LNCAP (cell line): ENCODE data around the gene TMEM208.

Experiments
- TF ChIP-seq, protein P1 (sequence below): fragments of 450-650 bp; IDR thresholded peaks from 2 replicates; pipeline ENCODE4 v1.5.1; 2017; ENCODE audit warnings: mild to moderate bottlenecking

TMEM208 gene

DNA sequence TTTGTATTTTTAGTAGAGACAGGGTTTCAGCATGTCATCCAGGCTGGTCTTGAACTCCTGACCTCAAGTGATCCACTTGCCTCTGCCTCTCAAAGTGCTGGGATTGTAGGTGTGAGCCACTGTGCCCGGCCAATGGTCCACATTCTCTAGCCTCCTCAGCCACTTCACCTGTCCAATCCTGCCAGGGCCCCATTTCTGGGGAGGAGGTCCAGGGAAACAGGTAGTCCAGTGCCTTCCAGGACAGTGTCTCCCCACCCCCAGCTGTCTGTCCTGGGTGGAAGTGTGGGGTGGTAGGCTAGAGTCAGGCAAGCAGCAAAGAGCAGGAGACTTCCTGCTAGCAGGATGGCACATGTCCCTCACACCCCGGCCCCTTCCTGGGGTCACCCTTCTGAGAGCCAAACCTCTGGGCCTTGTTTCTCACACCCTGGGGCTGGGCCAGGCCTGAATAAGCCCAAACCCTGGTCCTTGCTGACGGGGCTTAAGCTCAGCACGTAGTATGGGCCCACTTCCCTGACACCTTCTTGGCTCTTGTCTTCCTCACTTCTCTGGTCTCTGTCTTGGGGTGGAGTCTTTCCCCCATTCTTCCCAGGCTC is 15.3 kb downstream of the TMEM208 start:
- TF ChIP-seq, protein P1, sequence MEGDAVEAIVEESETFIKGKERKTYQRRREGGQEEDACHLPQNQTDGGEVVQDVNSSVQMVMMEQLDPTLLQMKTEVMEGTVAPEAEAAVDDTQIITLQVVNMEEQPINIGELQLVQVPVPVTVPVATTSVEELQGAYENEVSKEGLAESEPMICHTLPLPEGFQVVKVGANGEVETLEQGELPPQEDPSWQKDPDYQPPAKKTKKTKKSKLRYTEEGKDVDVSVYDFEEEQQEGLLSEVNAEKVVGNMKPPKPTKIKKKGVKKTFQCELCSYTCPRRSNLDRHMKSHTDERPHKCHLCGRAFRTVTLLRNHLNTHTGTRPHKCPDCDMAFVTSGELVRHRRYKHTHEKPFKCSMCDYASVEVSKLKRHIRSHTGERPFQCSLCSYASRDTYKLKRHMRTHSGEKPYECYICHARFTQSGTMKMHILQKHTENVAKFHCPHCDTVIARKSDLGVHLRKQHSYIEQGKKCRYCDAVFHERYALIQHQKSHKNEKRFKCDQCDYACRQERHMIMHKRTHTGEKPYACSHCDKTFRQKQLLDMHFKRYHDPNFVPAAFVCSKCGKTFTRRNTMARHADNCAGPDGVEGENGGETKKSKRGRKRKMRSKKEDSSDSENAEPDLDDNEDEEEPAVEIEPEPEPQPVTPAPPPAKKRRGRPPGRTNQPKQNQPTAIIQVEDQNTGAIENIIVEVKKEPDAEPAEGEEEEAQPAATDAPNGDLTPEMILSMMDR: no peak

DNA sequence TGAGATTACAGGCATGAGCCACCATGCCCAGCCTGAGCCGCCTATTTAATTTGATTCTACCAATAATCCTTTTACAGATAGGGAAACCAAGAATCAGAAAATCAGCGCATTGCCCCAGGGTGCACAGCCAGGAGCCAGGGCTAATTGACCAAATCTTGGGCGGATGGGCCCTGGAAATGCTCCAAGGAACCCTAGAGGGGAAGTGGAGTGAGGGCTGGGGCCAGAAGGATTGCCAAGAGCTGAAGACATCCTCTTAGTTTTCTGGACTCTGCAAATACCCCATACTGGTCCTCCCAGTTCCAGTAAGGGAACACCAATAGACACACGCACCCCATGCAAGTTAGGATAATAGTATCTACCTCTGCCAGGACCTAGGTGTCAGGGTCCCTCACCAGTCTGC is 16.6 kb downstream of the TMEM208 start:
- TF ChIP-seq, protein P1: no peak

DNA sequence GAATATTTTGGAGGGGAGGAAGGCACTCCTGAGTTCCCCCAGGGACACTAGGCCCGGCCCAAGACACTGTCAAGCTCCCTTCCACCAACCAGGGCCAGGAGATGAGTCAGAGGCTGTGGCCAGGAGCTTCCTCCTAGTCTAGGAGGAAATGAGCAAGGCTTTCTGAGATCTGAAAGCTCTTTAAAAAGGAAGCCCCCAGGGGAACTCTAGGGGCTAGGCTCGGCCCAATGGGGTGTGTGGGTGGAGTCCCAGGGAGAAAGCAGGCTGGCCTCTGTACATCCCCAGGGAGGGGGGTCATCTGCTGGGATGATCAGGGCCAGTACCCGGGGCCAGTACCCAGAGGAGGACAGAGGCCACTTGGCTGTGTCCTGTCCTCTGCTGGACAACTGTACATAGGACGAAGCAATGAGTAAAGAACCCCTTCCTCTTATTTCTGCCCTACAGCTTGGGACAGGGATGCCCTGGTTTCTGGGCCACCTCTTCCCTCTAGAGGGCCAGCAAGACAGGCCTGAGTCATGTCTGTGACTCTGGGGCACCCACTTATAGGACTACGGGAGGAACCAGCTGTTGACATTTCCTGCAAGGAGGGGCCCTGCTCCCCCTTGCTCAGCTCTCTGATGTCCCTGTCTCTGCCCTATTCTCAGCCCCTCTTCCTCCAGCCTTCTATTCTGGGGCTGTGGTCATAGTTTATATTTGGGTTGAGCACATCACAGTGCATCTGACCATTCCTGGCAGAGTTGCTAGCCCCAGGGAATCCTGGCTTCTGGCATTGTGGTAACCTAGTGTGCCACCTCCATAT is 17.7 kb downstream of the TMEM208 start:
- TF ChIP-seq, protein P1: no peak

DNA sequence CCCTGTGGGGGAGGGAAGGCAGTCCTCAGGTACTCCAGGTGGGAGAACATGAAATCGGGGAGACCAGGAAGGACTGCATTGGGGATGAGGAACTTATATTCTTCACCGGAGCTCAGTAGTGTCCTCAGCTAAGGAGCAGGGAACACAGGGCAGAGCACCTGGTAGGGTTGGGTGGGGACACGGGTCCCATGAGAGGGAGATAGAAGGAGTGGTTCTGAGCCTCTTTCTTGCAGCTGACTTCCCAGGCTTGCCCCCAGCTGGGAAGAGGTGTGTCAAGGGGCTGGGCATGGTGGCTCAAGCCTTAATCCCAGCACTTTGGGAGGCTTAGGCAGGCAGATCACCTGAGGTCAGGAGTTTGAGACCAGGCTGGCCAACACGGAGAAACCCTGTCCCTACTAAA is 18.3 kb downstream of the TMEM208 start:
- TF ChIP-seq, protein P1: no peak

DNA sequence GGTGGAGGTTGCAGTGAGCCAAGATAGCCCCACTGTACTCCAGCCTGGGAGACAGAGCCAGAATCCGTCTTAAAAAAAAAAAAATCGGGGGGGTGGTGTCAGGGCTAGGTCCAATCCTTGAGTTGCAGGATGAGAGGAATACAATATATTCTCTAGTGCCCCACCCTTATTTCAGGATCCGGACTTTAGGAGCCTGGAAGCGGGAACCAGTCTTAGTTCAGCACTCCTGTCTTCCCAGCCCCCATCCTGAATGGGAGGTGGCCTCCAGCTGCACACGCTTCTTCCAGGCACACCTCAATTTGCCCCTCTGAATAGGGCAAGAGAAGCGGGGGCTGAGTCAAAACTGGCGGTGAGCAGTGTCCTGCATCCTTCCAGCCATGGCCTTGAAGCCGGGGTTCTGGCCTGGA is 18.7 kb downstream of the TMEM208 start:
- TF ChIP-seq, protein P1: no peak

DNA sequence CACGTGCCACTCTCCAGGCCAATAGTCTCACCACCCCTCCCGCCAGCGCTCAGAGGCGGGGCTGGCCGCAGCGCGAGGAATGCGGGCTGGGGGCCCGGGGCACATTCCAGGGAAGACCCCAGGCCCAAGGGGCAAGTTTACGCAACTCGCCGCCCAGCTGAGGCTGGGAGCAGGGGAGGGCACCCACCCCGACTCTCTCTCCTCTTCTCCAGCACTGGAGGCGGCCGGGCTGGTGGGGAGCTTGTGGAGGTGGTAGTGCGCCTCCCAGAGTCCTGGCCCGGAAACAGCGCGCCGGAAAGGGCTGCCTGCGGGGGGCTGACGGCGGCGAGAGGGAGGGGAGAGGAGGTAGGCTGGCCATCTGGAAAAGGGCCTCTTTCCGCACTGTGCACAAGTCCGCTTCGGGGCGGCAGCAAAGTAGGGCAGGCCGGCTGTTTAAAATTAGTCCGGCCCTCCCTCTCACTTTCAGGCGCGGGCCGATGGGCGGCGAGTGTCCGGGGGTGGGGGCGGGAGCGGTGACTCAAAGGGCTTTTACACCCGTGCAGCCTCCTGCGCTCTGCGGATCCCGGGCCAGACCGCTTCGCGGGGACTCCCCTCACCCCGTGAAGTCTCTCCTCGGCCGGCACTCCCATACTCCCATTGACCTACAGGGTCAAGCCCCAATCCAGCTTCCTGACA is 19.3 kb downstream of the TMEM208 start:
- TF ChIP-seq, protein P1: no peak; the same call in 1 of the 2 replicates

DNA sequence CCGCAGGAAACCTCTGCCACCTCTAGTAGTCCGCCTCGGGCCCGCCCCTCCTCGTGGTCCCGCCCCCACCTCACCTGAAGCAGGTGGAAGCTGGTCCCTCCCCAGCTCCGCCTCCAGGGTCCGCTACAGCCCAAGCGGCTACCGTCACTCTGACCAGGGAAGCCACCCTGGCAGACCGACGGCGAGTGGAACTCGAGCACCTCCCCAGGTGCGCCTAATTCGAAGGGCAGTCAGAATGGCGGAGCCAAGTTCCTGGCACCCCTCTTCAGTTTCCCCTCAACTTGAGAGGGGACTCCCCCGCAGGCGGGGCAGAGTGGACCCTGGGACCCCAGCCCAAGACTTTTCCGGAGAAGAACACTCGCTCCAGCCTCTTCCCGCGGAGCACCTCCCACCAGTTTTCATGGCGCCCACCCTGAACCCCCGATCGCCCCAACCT is 19.8 kb downstream of the TMEM208 start:
- TF ChIP-seq, protein P1: no peak
